A549 (cell line): Measurements from ENCODE around the gene ZNF93. TPM values are rescaled to one million over a fixed set of nuclear protein-coding genes. Genes with fewer than 3 reads are reported as not detected.

Experiments
- ATAC-seq, 2 experiments: fragments of 200-7000 bp in 1 of 2; fragments of >200 bp in 1 of 2; cut with Nextera tagmentation in 1 of 2; cut with Tn5 transposase in 1 of 2; 3 replicates each; pipeline versions ENCODE4 v1.8.0 to v1.9.1; 2018 to 2020; ENCODE audit warnings: mild to moderate bottlenecking in 1 of 2, moderate library complexity in 1 of 2
- CTCF ChIA-PET: fragments of 300-600 bp; sonication (Branson Sonifier 250); formaldehyde crosslinking; extraction: SDS; loops from one replicate; lab custom pipeline; 2021; ENCODE audit warnings: antibody characterized with exemption, inconsistent platforms; lab: Yijun Ruan, JAX
- POLR2A ChIA-PET: fragments of 350-600 bp; formaldehyde crosslinking; extraction: SDS; loops from one replicate; lab custom pipeline; 2021; ENCODE audit warnings: antibody characterized with exemption, inconsistent platforms; lab: Yijun Ruan, JAX
- DNase-seq, 2 experiments: peaks; one replicate each; pipeline versions ENCODE4 v3.0.0 to v3.0.0-alpha.2; 2011 to 2016; ENCODE audit warnings: low read depth in 1 of 2, low spot score in 1 of 2
- FAIRE-seq: peaks from 2 replicates; lab custom pipeline; 2011; peaks lifted over from hg19 to GRCh38; lab: Jason Lieb, UNC
- H3K27ac ChIP-seq, 2 experiments: fragments of >200 bp; sonication (Bioruptor Twin); formaldehyde crosslinking; 3 replicates each; pipeline ENCODE4 v1.5.1; 2016 to 2017
- H3K4me1 ChIP-seq: fragments of >200 bp; sonication (Bioruptor Twin); formaldehyde crosslinking; 3 replicates; pipeline ENCODE4 v1.6.1; 2016
- H3K4me2 ChIP-seq: fragments of >200 bp; sonication (Bioruptor Twin); formaldehyde crosslinking; 3 replicates; pipeline ENCODE4 v1.6.1; 2016
- H3K4me3 ChIP-seq: fragments of >200 bp; sonication (Bioruptor Twin); formaldehyde crosslinking; 3 replicates; pipeline ENCODE4 v1.5.1; 2016
- H3K9me3 ChIP-seq: fragments of >200 bp; sonication (Bioruptor Twin); formaldehyde crosslinking; 3 replicates; pipeline ENCODE4 v1.6.1; 2016
- CBX2 ChIP-seq: fragments of 200-600 bp; sonication (generic); IDR thresholded peaks from 2 replicates; pipeline ENCODE4 v1.6.1; 2016; ENCODE audit warnings: low read depth, mild to moderate bottlenecking, borderline replicate concordance
- CBX8 ChIP-seq: fragments of 200-600 bp; sonication (generic); IDR thresholded peaks from 2 replicates; pipeline ENCODE4 v1.6.1; 2016
- CHD2 ChIP-seq: fragments of 150-350 bp; IDR thresholded peaks from 2 replicates; pipeline ENCODE4 v1.6.1; 2014; ENCODE audit warnings: low read length; ENCODE audit not compliant: partially characterized antibody
- EHF ChIP-seq: fragments of 250-450 bp; sonication (Bioruptor Pico); IDR thresholded peaks from 2 replicates; pipeline ENCODE4 v1.5.0; 2020; ENCODE audit warnings: mild to moderate bottlenecking
- EHMT2 ChIP-seq: fragments of 200-600 bp; sonication (generic); IDR thresholded peaks from 2 replicates; pipeline ENCODE4 v1.6.1; 2016; ENCODE audit warnings: antibody characterized with exemption, low read depth, mild to moderate bottlenecking, moderate library complexity
- FOSL2 ChIP-seq, 2 experiments: fragments of 450-650 bp in 1 of 2; fragments of >200 bp in 1 of 2; sonication (Bioruptor Twin) in 1 of 2; formaldehyde crosslinking; IDR thresholded peaks; 2 replicates each; pipeline versions ENCODE4 v1.5.0 to v1.6.1; 2016 to 2020; ENCODE audit warnings: mild to moderate bottlenecking in 1 of 2, moderate library complexity in 1 of 2
- GATA3 ChIP-seq: IDR thresholded peaks from 2 replicates; pipeline ENCODE4 v1.6.1; 2012; ENCODE audit warnings: borderline replicate concordance
- HEYL ChIP-seq: fragments of 250-450 bp; sonication (Bioruptor Pico); IDR thresholded peaks from 2 replicates; pipeline ENCODE4 v1.8.0; 2021; ENCODE audit warnings: mild to moderate bottlenecking, moderate library complexity
- JUN ChIP-seq, 2 experiments: fragments of >200 bp; sonication (Bioruptor Twin); formaldehyde crosslinking; IDR thresholded peaks; 2 replicates in 1 of 2; 3 replicates in 1 of 2; pipeline ENCODE4 v1.6.1; 2016 to 2017
- NPAS2 ChIP-seq: fragments of 250-450 bp; sonication (Bioruptor Pico); IDR thresholded peaks from 2 replicates; pipeline ENCODE4 v1.8.0; 2022; ENCODE audit warnings: mild to moderate bottlenecking, moderate library complexity, borderline replicate concordance
- POLR2AphosphoS2 ChIP-seq: conservative IDR thresholded peaks from 2 replicates; pipeline ENCODE4 v1.6.1; 2012; ENCODE audit warnings: low read length, improper control_type of control experiment, inconsistent platforms
- RAD21 ChIP-seq, 2 experiments: fragments of >200 bp in 1 of 2; sonication (Bioruptor Twin) in 1 of 2; formaldehyde crosslinking in 1 of 2; IDR thresholded peaks in 1 of 2; conservative IDR thresholded peaks in 1 of 2; 2 replicates in 1 of 2; 3 replicates in 1 of 2; pipeline ENCODE4 v1.6.1; 2012 to 2018; ENCODE audit warnings: inconsistent platforms in 1 of 2
- RARB ChIP-seq: fragments of 250-450 bp; sonication (Bioruptor Pico); IDR thresholded peaks from 2 replicates; pipeline ENCODE4 v1.8.0; 2021; ENCODE audit warnings: mild to moderate bottlenecking, moderate library complexity
- RFX5 ChIP-seq: fragments of 450-650 bp; IDR thresholded peaks from 2 replicates; pipeline ENCODE4 v1.7.1; 2014; ENCODE audit warnings: antibody characterized with exemption, mild to moderate bottlenecking, moderate library complexity
- ZFP36 ChIP-seq: fragments of 450-650 bp; IDR thresholded peaks from 2 replicates; pipeline ENCODE4 v1.6.1; 2014; ENCODE audit warnings: borderline replicate concordance; ENCODE audit not compliant: partially characterized antibody
- ZSCAN20 ChIP-seq: fragments of 250-450 bp; sonication (Bioruptor Pico); IDR thresholded peaks from 2 replicates; pipeline ENCODE4 v1.8.0; 2022; ENCODE audit warnings: mild to moderate bottlenecking, moderate library complexity
- WGBS: methylation state at CpG from one replicate; pipeline ENCODE4 v1.1.6; 2017; ENCODE audit errors: missing lambda C conversion rate; 5-methylcytosine and 5-hydroxymethylcytosine counted together
- polyA plus RNA-seq, 4 experiments: library from polyadenylated mRNA; depleted of rRNA in 3 of 4; stranded (reverse); fragments of >200 nt; fragmentation: RNase III in 1 of 4; extraction: RNeasy Plus Mini Kit Qiagen cat#74134 plus additional on column Dnase treatment in 1 of 4; gene quantifications; 2 replicates in 3 of 4; 3 replicates in 1 of 4; pipeline ENCODE4 v1.2.3, GENCODE V29; 2011 to 2017
- TF ChIP-seq, protein P1 (sequence below): fragments of >200 bp; sonication (Bioruptor Twin); formaldehyde crosslinking; IDR thresholded peaks from 2 replicates; pipeline ENCODE4 v1.6.1; 2016
- TF ChIP-seq, protein P2 (sequence below): fragments of >200 bp; sonication (Bioruptor Twin); formaldehyde crosslinking; IDR thresholded peaks from 3 replicates; pipeline ENCODE4 v1.6.1; 2016
- TF ChIP-seq, protein P3 (sequence below): fragments of 250-450 bp; sonication (Bioruptor Pico); IDR thresholded peaks from 2 replicates; pipeline ENCODE4 v1.5.0; 2021; ENCODE audit warnings: mild to moderate bottlenecking, moderate library complexity, borderline replicate concordance
- TF ChIP-seq, protein P4 (sequence below): IDR thresholded peaks from 2 replicates; pipeline ENCODE4 v1.6.1; 2012; ENCODE audit warnings: low read depth, borderline replicate concordance

Gene ZNF93
- polyA plus RNA-seq, 2 of the 4 experiments (the other 2 are of a cell fraction) = not detected

DNA sequence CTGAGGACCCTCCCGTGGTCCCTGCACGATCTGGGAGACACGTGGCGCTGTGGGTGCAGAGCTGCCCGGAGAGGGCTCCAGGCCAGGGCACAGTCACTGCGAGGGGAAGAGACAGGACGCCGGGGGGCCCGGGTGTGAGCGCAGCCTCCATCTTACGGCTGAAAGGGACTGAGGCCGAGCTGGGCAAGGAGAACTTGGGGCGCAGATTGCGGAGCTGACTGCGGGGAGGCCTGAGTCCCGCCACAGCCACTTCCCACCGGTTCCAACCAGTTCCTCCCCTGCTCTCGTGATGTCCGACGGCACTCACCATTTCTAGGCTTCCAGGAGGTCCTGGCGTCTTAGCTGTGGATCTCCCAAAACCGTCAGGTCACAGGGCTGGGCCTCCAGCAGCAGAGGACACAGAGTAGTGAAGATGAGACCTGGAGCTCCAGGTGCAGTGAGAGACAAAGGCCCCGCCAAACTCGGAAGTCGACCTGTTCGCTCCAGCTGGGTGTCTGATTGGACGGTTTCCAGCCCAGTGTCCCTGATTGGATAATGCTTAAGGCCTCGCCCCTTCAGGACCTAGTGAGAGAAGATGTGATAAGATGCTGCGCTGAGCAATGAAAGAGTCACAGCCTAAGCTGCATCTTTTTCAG lies 39.9 kb upstream of the ZNF93 start:
- WGBS = 37% methylated on average over 18 of the region's 29 CpGs
- no peak for FAIRE-seq
- POLR2A ChIA-PET = no interaction called here
- ATAC-seq = no peak
- H3K9me3 ChIP-seq = no peaks in the 10 kb centered on the region
- no peaks in the 10 kb centered on the region for H3K4me1 ChIP-seq
- no peak overlapping the region for H3K27ac ChIP-seq
- TF ChIP-seq EHF (CRISPR knock-in tag) = no peak
- TF ChIP-seq RARB (CRISPR knock-in tag) = no peak
- TF ChIP-seq ZFP36 = no peak
- TF ChIP-seq EHMT2 = no peak
- TF ChIP-seq GATA3 = no peak
- no peak for TF ChIP-seq FOSL2 (IDR thresholded peaks at IDR 0.05)
- TF ChIP-seq FOSL2 (CRISPR knock-in tag; IDR thresholded peaks at IDR 0.05) = no peak
- TF ChIP-seq, protein P1, sequence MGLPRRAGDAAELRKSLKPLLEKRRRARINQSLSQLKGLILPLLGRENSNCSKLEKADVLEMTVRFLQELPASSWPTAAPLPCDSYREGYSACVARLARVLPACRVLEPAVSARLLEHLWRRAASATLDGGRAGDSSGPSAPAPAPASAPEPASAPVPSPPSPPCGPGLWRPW = no peak
- TF ChIP-seq, protein P2, sequence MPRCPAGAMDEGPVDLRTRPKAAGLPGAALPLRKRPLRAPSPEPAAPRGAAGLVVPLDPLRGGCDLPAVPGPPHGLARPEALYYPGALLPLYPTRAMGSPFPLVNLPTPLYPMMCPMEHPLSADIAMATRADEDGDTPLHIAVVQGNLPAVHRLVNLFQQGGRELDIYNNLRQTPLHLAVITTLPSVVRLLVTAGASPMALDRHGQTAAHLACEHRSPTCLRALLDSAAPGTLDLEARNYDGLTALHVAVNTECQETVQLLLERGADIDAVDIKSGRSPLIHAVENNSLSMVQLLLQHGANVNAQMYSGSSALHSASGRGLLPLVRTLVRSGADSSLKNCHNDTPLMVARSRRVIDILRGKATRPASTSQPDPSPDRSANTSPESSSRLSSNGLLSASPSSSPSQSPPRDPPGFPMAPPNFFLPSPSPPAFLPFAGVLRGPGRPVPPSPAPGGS = no peak
- no peak for TF ChIP-seq CBX8
- TF ChIP-seq JUN (IDR thresholded peaks at IDR 0.05) = no peak
- TF ChIP-seq CHD2 = no peak
- TF ChIP-seq NPAS2 (CRISPR knock-in tag) = no peak
- no peak for TF ChIP-seq RFX5
- TF ChIP-seq, protein P3, sequence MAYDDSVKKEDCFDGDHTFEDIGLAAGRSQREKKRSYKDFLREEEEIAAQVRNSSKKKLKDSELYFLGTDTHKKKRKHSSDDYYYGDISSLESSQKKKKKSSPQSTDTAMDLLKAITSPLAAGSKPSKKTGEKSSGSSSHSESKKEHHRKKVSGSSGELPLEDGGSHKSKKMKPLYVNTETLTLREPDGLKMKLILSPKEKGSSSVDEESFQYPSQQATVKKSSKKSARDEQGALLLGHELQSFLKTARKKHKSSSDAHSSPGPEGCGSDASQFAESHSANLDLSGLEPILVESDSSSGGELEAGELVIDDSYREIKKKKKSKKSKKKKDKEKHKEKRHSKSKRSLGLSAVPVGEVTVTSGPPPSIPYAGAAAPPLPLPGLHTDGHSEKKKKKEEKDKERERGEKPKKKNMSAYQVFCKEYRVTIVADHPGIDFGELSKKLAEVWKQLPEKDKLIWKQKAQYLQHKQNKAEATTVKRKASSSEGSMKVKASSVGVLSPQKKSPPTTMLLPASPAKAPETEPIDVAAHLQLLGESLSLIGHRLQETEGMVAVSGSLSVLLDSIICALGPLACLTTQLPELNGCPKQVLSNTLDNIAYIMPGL (CRISPR knock-in tag) = no peak
- TF ChIP-seq HEYL (CRISPR knock-in tag) = no peak
- no peak for TF ChIP-seq POLR2AphosphoS2
- TF ChIP-seq ZSCAN20 = no peak
- CTCF ChIA-PET = no interaction called here
- H3K4me2 ChIP-seq = no peak overlapping the region
- DNase-seq = no peak
- H3K4me3 ChIP-seq = no peak overlapping the region

DNA sequence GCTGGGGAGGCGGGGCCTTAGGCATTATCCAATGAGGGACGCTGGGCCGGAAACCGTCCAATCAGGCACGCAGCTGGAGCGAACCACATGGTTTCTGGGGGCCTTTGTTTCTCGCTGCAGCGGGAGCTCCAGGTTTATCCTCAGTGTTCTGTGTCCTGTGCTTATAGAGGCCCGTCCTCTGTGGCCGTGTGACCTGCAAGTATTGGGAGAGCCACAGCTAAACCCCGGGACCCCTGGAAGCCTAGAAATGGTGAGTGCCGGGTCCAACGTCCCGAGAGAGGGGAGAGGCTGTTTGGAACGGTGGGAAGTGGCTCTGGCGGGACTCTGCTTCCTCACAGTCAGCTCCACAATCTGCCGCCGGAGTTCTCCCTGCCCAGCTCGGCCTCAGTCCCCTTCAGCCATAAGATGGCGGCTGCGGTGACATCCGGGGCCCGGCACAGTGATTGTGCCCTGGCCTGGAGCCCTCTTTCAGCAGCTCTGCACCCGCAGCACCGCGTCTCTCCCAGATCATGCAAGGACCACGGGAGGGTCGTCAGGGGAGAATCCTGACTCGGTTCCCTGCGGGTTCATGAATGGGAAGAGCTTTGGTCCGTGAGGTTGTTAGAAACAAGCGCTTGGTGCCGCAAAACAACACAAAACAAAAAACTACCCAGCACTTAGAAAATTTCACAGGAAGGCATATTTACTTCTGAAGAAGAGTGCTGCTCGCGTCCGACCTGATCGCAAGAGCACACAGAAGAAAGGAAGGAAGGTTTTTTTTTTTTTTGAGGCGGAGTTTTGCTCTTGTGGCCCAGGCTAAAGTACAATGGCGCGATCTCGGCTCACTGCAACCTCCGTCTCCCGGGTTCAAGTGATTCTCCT lies 34.8 kb upstream of the ZNF93 start, which contains the start of gene ZNF253:
TSS of gene ZNF253 (plus strand) at position 133 of the 861 bp plus-strand sequence. CDS start at position 248, 115 bp downstream.
- no peaks in the 10 kb centered on the region for H3K4me1 ChIP-seq
- 17% methylated on average over 29 of the region's 43 CpGs for WGBS
- TF ChIP-seq GATA3 (no peak), RAD21 (conservative IDR thresholded peaks at IDR 0.05 in 1 of 2, IDR thresholded peaks at IDR 0.05 in 1 of 2) (no peak), CBX2 (no peak)
- TF ChIP-seq, protein P4, sequence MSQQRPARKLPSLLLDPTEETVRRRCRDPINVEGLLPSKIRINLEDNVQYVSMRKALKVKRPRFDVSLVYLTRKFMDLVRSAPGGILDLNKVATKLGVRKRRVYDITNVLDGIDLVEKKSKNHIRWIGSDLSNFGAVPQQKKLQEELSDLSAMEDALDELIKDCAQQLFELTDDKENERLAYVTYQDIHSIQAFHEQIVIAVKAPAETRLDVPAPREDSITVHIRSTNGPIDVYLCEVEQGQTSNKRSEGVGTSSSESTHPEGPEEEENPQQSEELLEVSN = no peak
- TF ChIP-seq, all 56 proteins: peak for 0
- DNase-seq = peak; percentile 0 to 4
- FAIRE-seq = no peak
- CTCF ChIA-PET = no interaction called here
- no peaks in the 10 kb centered on the region for H3K9me3 ChIP-seq
- H3K27ac ChIP-seq = no peak within 1 kb of the TSS
- ATAC-seq = no peak
- no peak within 1 kb of the TSS for H3K4me3 ChIP-seq
- POLR2A ChIA-PET = no interaction called here
- no peak within 1 kb of the TSS for H3K4me2 ChIP-seq
